K562 treated with DMSO at 1 percent for 4 hours (cell line): ENCODE results near the gene ARMCX2. TPM values are rescaled to one million over a fixed set of nuclear protein-coding genes. Genes with fewer than 3 reads are reported as not detected.

Experiments
- total RNA-seq: library from RNA; unstranded; fragments of 300-600 nt; gene quantifications from 2 replicates; pipeline ENCODE4 v1.2.3, GENCODE V29; 2022; ENCODE audit not compliant: insufficient read depth

Gene ARMCX2
- total RNA-seq = not detected in 2 replicates

DNA sequence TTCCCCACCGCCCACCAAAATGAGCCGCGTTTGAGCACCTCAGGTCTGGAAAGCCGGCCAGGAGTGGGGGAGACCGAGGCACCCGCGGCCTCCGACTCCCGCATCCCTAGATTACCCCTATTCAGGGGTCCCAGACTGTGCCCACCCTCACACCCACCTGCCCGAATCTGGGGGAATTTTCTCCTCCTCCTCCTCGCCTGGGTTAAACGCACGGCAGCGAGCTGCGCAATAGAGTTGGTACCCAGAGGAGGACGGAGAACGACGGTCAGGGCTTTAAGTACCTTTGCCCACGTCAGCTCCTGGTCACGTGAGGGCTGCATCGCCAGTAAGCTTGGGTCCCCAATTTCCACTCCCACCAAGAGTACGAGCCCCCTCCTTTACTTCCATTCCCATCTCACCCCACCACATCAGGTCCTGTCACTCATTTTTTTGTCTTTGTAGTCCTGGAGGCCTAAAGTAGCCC lies at the start of gene ARMCX2:
TSS of gene ARMCX2 (minus strand) at position 250 of the 463 bp plus-strand sequence. CDS start 2,262 bp downstream, outside the sequence.

DNA sequence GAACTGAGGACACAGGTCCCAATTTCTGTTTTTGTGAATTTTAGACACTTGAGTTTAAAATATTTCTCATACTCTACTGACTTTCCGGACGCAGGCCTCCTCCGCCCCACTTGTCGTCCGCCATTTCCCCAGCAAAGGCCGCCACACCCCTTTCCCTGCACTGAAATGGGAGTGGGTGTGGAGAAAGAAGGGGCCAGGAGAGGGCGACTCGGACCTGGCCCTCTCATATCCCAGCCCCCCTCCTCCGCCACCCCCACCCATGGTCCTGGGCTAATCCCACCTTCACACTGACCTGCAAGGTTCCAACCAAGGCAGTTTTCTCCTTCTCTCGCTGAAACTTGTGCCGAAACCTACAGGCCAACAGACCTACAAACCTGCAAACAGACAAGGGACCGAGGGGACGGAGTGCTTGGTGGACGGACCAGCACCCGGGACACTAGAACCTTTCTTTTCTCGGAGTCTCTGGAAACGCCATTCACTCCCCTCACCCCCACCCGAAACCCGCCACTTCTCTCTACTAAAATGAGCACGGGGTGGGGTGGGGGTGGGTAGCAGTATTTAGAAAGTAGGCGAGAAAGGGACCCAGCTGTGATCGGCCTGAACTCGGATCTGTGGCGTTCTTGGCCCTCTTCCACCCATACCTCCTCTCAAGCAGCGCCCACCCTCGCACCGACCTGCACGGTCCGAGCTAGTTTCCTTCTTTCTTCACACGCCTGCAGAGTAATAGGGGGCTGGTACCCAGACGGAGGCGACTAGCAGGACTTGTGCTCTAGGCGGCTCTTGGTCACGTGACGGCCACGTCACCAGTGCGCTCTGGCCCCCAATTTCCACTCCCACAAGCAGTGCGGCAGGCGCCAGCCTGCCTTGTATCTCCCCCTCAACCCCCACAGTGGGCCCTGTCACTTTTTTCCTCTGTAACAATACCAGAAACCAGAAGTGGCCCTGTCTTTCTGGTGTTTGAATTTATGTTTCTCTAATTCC lies 42.1 kb downstream of the ARMCX2 start, which contains the start of gene ARMCX6:
TSS of gene ARMCX6 (minus strand) at position 790 of the 981 bp plus-strand sequence. CDS start 1,380 bp downstream, outside the sequence.

Other genes with a start within 250 kb of the ARMCX2 start
- not detected in 2 replicates for gene ARMCX4, start 174.4 kb downstream of the ARMCX2 start, total RNA-seq
- gene ARMCX1, start 109.3 kb downstream of the ARMCX2 start, total RNA-seq = 0.81 TPM in 1 of 2 replicates, not detected in the other
- gene ARMCX6, start 41.9 kb downstream of the ARMCX2 start, total RNA-seq = 18.5 and 23.4 TPM in 2 replicates
- 18.4 and 21.7 TPM in 2 replicates for gene ARMCX3, start 36.7 kb downstream of the ARMCX2 start, total RNA-seq